DOHH2 (cell line): ENCODE results near the gene CHRDL2.

Experiments used
- H3F3A ChIP-seq: fragments of 200-600 bp; sonication (generic), shearing (Covaris generic); 2 replicates; pipeline ENCODE4 v1.6.0; 2016; ENCODE audit warnings: antibody characterized with exemption, mild to moderate bottlenecking; ENCODE audit not compliant: control insufficient read depth, insufficient read depth
- H3K27ac ChIP-seq: fragments of 200-600 bp; sonication (generic); 2 replicates; pipeline ENCODE4 v1.5.1; 2014; ENCODE audit warnings: low read depth, mild to moderate bottlenecking, low read length, moderate library complexity
- H3K27me3 ChIP-seq: fragments of 200-600 bp; sonication (generic); 2 replicates; pipeline ENCODE4 v1.6.1; 2014; ENCODE audit warnings: mild to moderate bottlenecking, low read length, mixed read lengths; ENCODE audit not compliant: control insufficient read depth
- H3K36me3 ChIP-seq: fragments of 200-600 bp; sonication (generic); 2 replicates; pipeline ENCODE4 v1.6.1; 2014; ENCODE audit warnings: mild to moderate bottlenecking, low read length, moderate library complexity, mixed read lengths; ENCODE audit not compliant: control insufficient read depth
- H3K4me1 ChIP-seq: fragments of 200-600 bp; sonication (generic); 2 replicates; pipeline ENCODE4 v1.6.1; 2014; ENCODE audit warnings: mild to moderate bottlenecking, low read length, mixed read lengths; ENCODE audit not compliant: control insufficient read depth
- H3K4me2 ChIP-seq: fragments of 200-600 bp; sonication (generic); 2 replicates; pipeline ENCODE4 v1.6.0; 2014; ENCODE audit warnings: mild to moderate bottlenecking, low read length, moderate library complexity
- H3K4me3 ChIP-seq: fragments of 200-600 bp; sonication (generic); 2 replicates; pipeline ENCODE4 v1.5.1; 2014; ENCODE audit warnings: mild to moderate bottlenecking, low read length, mixed read lengths
- H3K79me2 ChIP-seq: fragments of 200-600 bp; sonication (generic); 2 replicates; pipeline ENCODE4 v1.6.1; 2014; ENCODE audit warnings: mild to moderate bottlenecking, low read length, mixed read lengths; ENCODE audit not compliant: control insufficient read depth
- H3K9me2 ChIP-seq: fragments of 200-600 bp; sonication (generic); replicated peaks from 2 replicates; pipeline ENCODE4 v1.6.1; 2014; ENCODE audit warnings: mild to moderate bottlenecking, low read length, mixed read lengths; ENCODE audit not compliant: control insufficient read depth
- H3K9me3 ChIP-seq: fragments of 200-600 bp; sonication (generic); 2 replicates; pipeline ENCODE4 v1.6.1; 2014; ENCODE audit warnings: antibody characterized with exemption, low read length, mixed read lengths; ENCODE audit not compliant: control insufficient read depth, insufficient read depth
- H4K20me1 ChIP-seq: fragments of 200-600 bp; sonication (generic); 2 replicates; pipeline ENCODE4 v1.6.0; 2014; ENCODE audit warnings: low read depth, mild to moderate bottlenecking, antibody characterized with exemption, low read length, moderate library complexity; ENCODE audit not compliant: control insufficient read depth, insufficient read depth
- CTCF ChIP-seq: fragments of 200-600 bp; sonication (generic); IDR thresholded peaks from one replicate; pipeline ENCODE4 v1.5.1; 2014; ENCODE audit warnings: antibody characterized with exemption, mild to moderate bottlenecking, low read depth, low read length; ENCODE audit not compliant: poor library complexity, severe bottlenecking
- EZH2phosphoT487 ChIP-seq: fragments of 200-600 bp; sonication (generic); IDR thresholded peaks from 2 replicates; pipeline ENCODE4 v1.6.1; 2017; ENCODE audit warnings: borderline replicate concordance, mild to moderate bottlenecking, antibody characterized with exemption, low read length, moderate library complexity, mixed read lengths

The CHRDL2 gene

GRCh38 chr11:74654976-74655375 lies 76.2 kb downstream of the CHRDL2 start:
- H3K27ac ChIP-seq, result no peak overlapping the region
- no peaks in the 10 kb centered on the region; the same call in 1 of the 2 replicates for H3K9me3 ChIP-seq
- peaks cover 20% of the 10 kb centered on the region; the same call in 1 of the 2 replicates for H3K36me3 ChIP-seq
- no peak overlapping the region for H3K4me2 ChIP-seq
- TF ChIP-seq CTCF (no peak), EZH2phosphoT487 (no peak)
- no peaks in the 10 kb centered on the region for H3K27me3 ChIP-seq
- H3K4me3 ChIP-seq, result no peak overlapping the region
- no peaks in the 10 kb centered on the region for H3K79me2 ChIP-seq
- H3F3A ChIP-seq, result no peaks in the 10 kb centered on the region
- no peaks in the 10 kb centered on the region for H3K4me1 ChIP-seq
- H3K9me2 ChIP-seq, result no peaks in the 10 kb centered on the region
- no peaks in the 10 kb centered on the region for H4K20me1 ChIP-seq

- Histone ChIP-seq H4K20me1 (no peaks in the 10 kb centered on the region), H3K79me2 (no peaks in the 10 kb centered on the region), H3K9me3 (no peaks in the 10 kb centered on the region), H3K4me1 (no peaks in the 10 kb centered on the region), H3F3A (no peaks in the 10 kb centered on the region), H3K4me3 (no peak overlapping the region), H3K4me2 (no peak overlapping the region), H3K36me3 (peaks cover 41% of the 10 kb centered on the region), H3K9me2 (no peaks in the 10 kb centered on the region), H3K27me3 (no peaks in the 10 kb centered on the region), H3K27ac (no peak overlapping the region)
- TF ChIP-seq EZH2phosphoT487 (no peak), CTCF (no peak)
Observed at GRCh38 chr11:74650498-74650897, 80.7 kb downstream of the CHRDL2 start.

DNA sequence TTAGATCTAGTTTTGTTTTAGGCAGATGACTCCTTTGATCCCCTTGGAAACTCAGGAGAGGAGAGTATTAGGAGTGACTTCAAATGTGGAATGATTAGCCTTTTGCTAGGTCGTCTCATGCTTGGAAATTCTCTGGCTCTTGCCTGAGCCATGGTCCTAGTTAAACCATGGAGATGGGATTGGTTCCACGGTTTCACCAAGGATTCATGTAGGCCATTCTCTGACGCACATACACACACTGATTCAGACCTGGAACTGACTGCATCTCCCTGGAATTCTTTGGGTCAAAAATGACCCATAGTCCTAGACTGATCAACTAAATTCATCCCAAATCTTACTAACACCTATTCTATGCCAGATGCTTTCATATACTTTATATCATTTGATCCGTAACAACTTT lies 82.3 kb downstream of the CHRDL2 start:
- H3K4me3 ChIP-seq, result no peak overlapping the region
- TF ChIP-seq CTCF (no peak), EZH2phosphoT487 (no peak)
- H3K4me2 ChIP-seq, result no peak overlapping the region
- no peaks in the 10 kb centered on the region for H3K27me3 ChIP-seq
- H3K9me3 ChIP-seq, result no peaks in the 10 kb centered on the region
- H3F3A ChIP-seq, result no peaks in the 10 kb centered on the region
- H4K20me1 ChIP-seq, result no peaks in the 10 kb centered on the region
- no peaks in the 10 kb centered on the region for H3K4me1 ChIP-seq
- no peak overlapping the region for H3K27ac ChIP-seq
- peaks cover 56% of the 10 kb centered on the region for H3K36me3 ChIP-seq
- no peaks in the 10 kb centered on the region for H3K9me2 ChIP-seq
- no peaks in the 10 kb centered on the region for H3K79me2 ChIP-seq

DNA sequence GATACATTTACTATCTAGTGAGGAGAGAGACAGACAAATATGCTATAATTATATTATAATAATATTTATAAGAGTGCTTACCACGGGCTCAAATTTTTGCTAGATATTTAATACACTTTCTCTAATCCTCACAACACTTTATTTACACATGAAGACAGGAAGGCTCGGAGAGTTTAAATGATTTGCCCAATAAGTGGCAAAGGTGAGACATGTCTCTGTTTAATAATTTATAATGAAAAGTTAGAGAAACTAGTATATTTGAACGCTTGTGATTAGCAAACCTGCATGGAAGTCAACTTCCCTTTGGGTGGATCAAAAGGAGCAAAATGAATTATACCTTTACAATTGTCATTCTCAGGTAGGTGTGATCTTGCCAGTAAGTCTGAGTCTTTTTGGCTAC lies 83.4 kb downstream of the CHRDL2 start:
- Histone ChIP-seq H3K9me2 (no peaks in the 10 kb centered on the region), H3K27me3 (no peaks in the 10 kb centered on the region), H3K4me1 (no peaks in the 10 kb centered on the region), H3K27ac (no peak overlapping the region), H3K4me3 (no peak overlapping the region), H3K9me3 (no peaks in the 10 kb centered on the region), H3K4me2 (no peak overlapping the region), H3F3A (no peaks in the 10 kb centered on the region), H4K20me1 (no peaks in the 10 kb centered on the region), H3K79me2 (no peaks in the 10 kb centered on the region), H3K36me3 (peaks cover 63% of the 10 kb centered on the region)
- TF ChIP-seq EZH2phosphoT487 (no peak), CTCF (no peak)
